Ishikawa (cell line): ENCODE results near the gene AHSG.

Experiments used
- CREB1 ChIP-seq: IDR thresholded peaks from 2 replicates; pipeline ENCODE4 v1.6.1; 2012; ENCODE audit warnings: low read depth
- EP300 ChIP-seq: IDR thresholded peaks from 2 replicates; pipeline ENCODE4 v1.6.1; 2012; ENCODE audit warnings: borderline replicate concordance
- MAX ChIP-seq: IDR thresholded peaks from 2 replicates; pipeline ENCODE4 v1.6.1; 2012
- REST ChIP-seq: IDR thresholded peaks from 2 replicates; pipeline ENCODE4 v1.6.1; 2012; ENCODE audit warnings: low read depth, mild to moderate bottlenecking
- TEAD4 ChIP-seq: IDR thresholded peaks from 2 replicates; pipeline ENCODE4 v1.6.1; 2012
- ZBTB7A ChIP-seq: IDR thresholded peaks from 2 replicates; pipeline ENCODE4 v1.6.1; 2012; ENCODE audit warnings: low read depth

GRCh38 chr3:186635532-186635931, 22.7 kb downstream of the AHSG start:
- TF ChIP-seq EP300 (no peak), ZBTB7A (no peak), MAX (no peak), REST (no peak), TEAD4 (no peak), CREB1 (no peak)
